ENCODE measurements around the gene CERCAM. TPM values are rescaled to one million over a fixed set of nuclear protein-coding genes. Genes with fewer than 3 reads are reported as not detected.
A peak's percentile ranks its signal among the peaks of the same experiment; 100 is the strongest.

CERCAM gene
- total RNA-seq, 1 donor from 2014 or later = not detected

GRCh38 chr9:128415281-128415680, 5.4 kb upstream of the CERCAM start:
- Histone ChIP-seq H3K27ac (no peak overlapping the region), H3K36me3 (no peaks in the 10 kb centered on the region), H4K20me1 (ENCODE audit: low read depth) (peaks cover 36% of the 10 kb centered on the region), H3K27me3 (peaks cover 100% of the 10 kb centered on the region), H2AFZ (replicated peaks) (no peak overlapping the region), H3F3A (ENCODE audit: low read depth) (peaks cover 7% of the 10 kb centered on the region), H3K4me3 (no peak overlapping the region), H3K4me2 (no peak overlapping the region), H3K9ac (no peak overlapping the region), H3K9me3 (ENCODE audit: low read depth) (no peaks in the 10 kb centered on the region), H3K4me1 (no peaks in the 10 kb centered on the region), H3K79me2 (ENCODE audit: low read depth) (no peaks in the 10 kb centered on the region)
- no peaks in the 10 kb centered on the region for H3K36me3 Mint-ChIP-seq
- TF ChIP-seq, protein P1, sequence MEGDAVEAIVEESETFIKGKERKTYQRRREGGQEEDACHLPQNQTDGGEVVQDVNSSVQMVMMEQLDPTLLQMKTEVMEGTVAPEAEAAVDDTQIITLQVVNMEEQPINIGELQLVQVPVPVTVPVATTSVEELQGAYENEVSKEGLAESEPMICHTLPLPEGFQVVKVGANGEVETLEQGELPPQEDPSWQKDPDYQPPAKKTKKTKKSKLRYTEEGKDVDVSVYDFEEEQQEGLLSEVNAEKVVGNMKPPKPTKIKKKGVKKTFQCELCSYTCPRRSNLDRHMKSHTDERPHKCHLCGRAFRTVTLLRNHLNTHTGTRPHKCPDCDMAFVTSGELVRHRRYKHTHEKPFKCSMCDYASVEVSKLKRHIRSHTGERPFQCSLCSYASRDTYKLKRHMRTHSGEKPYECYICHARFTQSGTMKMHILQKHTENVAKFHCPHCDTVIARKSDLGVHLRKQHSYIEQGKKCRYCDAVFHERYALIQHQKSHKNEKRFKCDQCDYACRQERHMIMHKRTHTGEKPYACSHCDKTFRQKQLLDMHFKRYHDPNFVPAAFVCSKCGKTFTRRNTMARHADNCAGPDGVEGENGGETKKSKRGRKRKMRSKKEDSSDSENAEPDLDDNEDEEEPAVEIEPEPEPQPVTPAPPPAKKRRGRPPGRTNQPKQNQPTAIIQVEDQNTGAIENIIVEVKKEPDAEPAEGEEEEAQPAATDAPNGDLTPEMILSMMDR (IDR thresholded peaks at IDR 0.05) = no peak
- no peak for TF ChIP-seq EZH2 (IDR thresholded peaks at IDR 0.05)
- no peak for TF ChIP-seq EZH2phosphoT487 (IDR thresholded peaks at IDR 0.05)
- peaks cover 2% of the 10 kb centered on the region for H3K9me3 Mint-ChIP-seq
- peaks cover 46% of the 10 kb centered on the region for H3K4me1 Mint-ChIP-seq
- peak overlapping the region; percentile 60 for H3K4me3 Mint-ChIP-seq
- H3K27me3 Mint-ChIP-seq (ENCODE audit: insufficient read depth, low read depth) = peaks cover 35% of the 10 kb centered on the region
- peak overlapping the region; percentile 74 for H3K27ac Mint-ChIP-seq
- DNase-seq (ENCODE audit: low spot score) = no peak

- Histone ChIP-seq H3K4me1 (no peaks in the 10 kb centered on the region), H3K9me3 (ENCODE audit: low read depth) (no peaks in the 10 kb centered on the region), H3F3A (ENCODE audit: low read depth) (peaks cover 6% of the 10 kb centered on the region), H2AFZ (replicated peaks) (no peak overlapping the region), H3K27ac (no peak overlapping the region), H3K79me2 (ENCODE audit: low read depth) (no peaks in the 10 kb centered on the region), H3K9ac (no peak overlapping the region), H3K36me3 (no peaks in the 10 kb centered on the region), H3K4me3 (no peak overlapping the region), H4K20me1 (ENCODE audit: low read depth) (peaks cover 29% of the 10 kb centered on the region), H3K4me2 (no peak overlapping the region), H3K27me3 (peaks cover 100% of the 10 kb centered on the region)
- Mint-ChIP-seq H3K27me3 (ENCODE audit: insufficient read depth, low read depth) (peaks cover 35% of the 10 kb centered on the region), H3K9me3 (peaks cover 2% of the 10 kb centered on the region), H3K36me3 (no peaks in the 10 kb centered on the region), H3K4me3 (no peak overlapping the region), H3K4me1 (peaks cover 43% of the 10 kb centered on the region), H3K27ac (peak overlapping the region; percentile 11)
- DNase-seq (ENCODE audit: low spot score) = no peak
- TF ChIP-seq EZH2phosphoT487 (IDR thresholded peaks at IDR 0.05) = no peak
- no peak for TF ChIP-seq EZH2 (IDR thresholded peaks at IDR 0.05)
Observed at GRCh38 chr9:128416014-128416413, 4.6 kb upstream of the CERCAM start.

DNA sequence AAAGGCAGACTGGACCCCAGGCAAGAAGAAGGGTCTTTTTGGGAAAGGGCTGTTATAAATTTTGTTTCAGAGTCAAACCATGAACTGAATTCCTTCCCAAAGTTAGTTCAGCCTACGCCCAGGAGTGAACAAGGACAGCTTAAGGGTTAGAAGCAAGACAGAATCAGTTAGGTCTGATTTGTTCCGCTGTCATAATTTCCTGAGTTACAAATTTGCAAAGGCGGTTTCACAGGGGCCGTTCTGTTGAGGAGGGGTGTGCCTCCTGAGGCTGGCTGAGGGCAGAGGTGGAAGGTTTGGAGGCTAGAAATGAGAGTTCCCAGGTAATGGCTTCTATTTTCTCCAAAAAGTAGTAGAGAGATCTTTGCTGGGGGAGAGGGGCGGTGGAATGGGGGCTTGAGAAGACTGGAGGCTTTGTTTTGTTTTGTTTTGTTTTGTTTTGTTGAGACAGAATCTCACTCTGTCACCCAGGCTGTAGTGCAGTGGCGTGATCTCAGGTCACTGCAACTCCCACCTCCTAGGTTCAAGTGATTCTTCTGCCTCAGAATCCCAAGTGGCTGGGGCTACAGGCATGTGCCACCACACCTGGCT, 4.1 kb upstream of the CERCAM start:
- H4K20me1 ChIP-seq (ENCODE audit: low read depth) = peaks cover 23% of the 10 kb centered on the region
- H3K9me3 ChIP-seq (ENCODE audit: low read depth) = no peaks in the 10 kb centered on the region
- Mint-ChIP-seq H3K4me1 (peaks cover 38% of the 10 kb centered on the region), H3K4me3 (no peak overlapping the region), H3K27ac (no peak overlapping the region), H3K27me3 (ENCODE audit: insufficient read depth, low read depth) (peaks cover 30% of the 10 kb centered on the region), H3K9me3 (peaks cover 2% of the 10 kb centered on the region), H3K36me3 (no peaks in the 10 kb centered on the region)
- H2AFZ ChIP-seq (replicated peaks) = no peak overlapping the region
- no peak for DNase-seq (ENCODE audit: low spot score)
- TF ChIP-seq EZH2 (IDR thresholded peaks at IDR 0.05) (no peak), EZH2phosphoT487 (IDR thresholded peaks at IDR 0.05) (no peak)
- TF ChIP-seq, protein P1 (IDR thresholded peaks at IDR 0.05) = no peak
- H3K79me2 ChIP-seq (ENCODE audit: low read depth) = no peaks in the 10 kb centered on the region
- H3K4me1 ChIP-seq = no peaks in the 10 kb centered on the region
- no peak overlapping the region for H3K4me2 ChIP-seq
- no peak overlapping the region for H3K27ac ChIP-seq
- H3K36me3 ChIP-seq = no peaks in the 10 kb centered on the region
- H3K4me3 ChIP-seq = no peak overlapping the region
- H3K27me3 ChIP-seq = peaks cover 100% of the 10 kb centered on the region
- peaks cover 6% of the 10 kb centered on the region for H3F3A ChIP-seq (ENCODE audit: low read depth)
- no peak overlapping the region for H3K9ac ChIP-seq
